Stimulated activated CD8-positive, alpha-beta memory T cell treated with anti-CD3 and anti-CD28 coated beads, Interleukin-7, amount 100 ng/mL, for 24 hours (primary cell): ENCODE data around the gene KDM5C.

ENCODE experiments used
- DNase-seq: peaks from one replicate; pipeline ENCODE4 v3.0.0-alpha.2; 2020; ENCODE audit warnings: low read depth

Gene KDM5C

GRCh38 chrX:53224860-53225797, at the start of gene KDM5C:
TSS of gene KDM5C (minus strand) at chrX:53225207. CDS start at chrX:53224889, 318 bp downstream.
- DNase-seq = peak; percentile 67

GRCh38 chrX:53272808-53273337, 47.9 kb upstream of the KDM5C start:
- DNase-seq = no peak

DNA sequence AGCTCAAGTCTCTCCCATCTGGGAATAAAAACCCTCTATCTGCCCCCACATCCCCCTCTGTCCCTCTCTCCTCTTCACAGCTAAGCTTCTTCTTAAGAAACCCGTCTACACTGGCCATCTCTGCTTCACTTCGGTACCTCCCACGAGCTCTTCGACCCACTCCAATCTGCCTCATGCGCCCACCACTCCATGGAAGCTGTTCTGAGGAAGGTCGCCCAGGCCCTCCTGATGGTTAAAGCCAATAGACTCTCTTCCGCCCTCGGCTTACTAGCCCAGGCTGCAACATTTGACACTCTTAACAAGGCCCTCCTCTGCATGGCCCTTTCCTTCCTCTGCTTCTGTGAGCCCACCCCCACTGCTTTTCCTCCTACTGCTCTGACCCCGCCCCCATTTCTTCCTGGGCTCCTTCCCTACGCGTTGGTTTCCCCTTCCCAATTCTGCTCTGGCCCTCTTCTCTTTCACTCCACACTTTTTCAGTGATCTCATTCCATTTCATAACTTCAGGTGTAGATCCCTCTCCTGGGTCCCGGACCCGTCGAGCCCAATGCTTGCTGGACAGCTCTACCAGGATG, 44.6 kb upstream of the KDM5C start:
- no peak for DNase-seq

DNA sequence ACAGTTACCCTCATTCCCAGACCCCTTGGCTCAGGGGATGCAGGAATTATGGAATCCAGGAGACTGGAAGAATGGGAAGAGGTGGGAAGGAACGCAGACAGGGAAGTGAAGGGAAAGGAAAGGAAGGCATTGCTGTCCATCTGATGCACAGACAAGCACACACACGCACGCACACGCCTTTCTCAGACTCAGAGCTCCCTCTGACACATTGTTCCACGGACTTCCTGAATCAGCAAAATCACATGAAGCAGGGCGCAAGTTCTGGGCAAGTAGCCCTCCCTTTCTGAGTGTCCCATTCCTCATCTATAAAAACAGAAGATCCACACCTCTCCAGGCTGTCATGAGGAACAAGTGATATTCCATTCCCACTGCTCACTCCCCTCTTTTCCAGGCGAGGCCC, 43.2 kb upstream of the KDM5C start:
- no peak for DNase-seq

GRCh38 chrX:53266914-53267313, 41.9 kb upstream of the KDM5C start:
- DNase-seq = no peak

DNA sequence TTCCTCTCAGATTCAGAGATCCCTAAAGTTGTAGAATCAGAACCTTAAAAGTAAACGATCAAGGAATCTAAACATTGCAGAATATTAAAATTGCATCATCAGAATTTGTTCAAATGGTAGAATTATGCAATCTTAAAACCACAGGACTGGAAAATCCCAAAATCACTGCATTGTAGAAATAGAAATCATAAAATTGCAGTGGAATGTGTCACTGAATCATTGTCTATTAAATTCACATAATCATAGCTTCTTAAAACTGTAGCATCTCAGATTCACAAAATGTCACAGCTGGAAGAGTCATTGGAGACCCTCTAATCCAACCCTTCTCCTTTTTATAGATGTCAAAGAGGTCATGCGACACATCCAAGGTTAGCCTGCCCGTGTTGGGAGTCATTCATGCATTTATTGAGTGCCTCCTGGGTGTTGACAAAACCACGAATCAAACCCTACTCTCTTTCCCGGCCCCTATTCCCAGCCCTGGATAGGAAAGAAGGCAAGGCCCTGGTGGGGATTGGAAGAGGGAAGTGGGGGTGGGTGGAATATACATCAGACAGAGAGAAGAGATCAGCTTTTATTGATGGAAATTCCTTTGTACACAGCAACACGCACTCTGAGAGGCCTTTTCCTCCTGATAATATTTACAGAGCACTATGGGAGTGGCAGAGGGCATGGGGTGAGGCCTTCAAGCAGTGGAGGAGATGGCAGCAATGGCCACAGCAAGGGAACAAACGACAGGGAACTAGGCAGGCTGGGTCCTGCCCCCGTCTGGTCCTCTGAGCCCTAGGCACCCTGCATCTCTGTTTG, 41.0 kb upstream of the KDM5C start:
- DNase-seq = no peak

GRCh38 chrX:53263597-53264094, 38.6 kb upstream of the KDM5C start:
- no peak for DNase-seq

GRCh38 chrX:53262918-53263394, 37.9 kb upstream of the KDM5C start:
- no peak for DNase-seq

GRCh38 chrX:53262189-53262917, 37.3 kb upstream of the KDM5C start:
- DNase-seq = no peak

DNA sequence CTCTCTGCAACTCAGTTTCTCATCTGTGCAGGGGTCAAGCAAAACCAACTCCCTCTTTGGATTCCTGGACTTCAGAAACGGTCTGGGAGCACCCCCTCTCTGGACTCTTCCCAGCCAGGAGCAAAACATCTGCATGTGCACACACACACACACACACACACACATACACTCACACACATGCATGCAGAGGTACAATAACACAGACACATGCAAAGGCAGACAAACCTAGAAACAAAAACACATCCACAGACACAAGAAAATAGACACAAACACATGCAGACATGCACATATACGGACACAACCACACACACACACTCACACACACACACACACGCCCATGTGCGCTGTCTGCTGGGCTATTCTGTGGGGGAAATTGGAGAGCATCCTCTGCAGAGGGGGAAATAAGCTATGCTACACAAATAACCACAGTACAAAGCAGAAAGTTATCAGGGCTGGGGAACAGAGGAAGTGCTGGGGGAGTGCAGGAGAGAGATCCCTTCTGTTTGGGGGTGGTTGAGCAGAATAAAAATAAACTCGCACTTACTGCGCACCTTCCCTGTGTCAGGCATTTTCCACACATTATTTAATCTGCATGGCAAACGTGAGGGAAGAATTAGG, 36.5 kb upstream of the KDM5C start:
- DNase-seq = no peak

GRCh38 chrX:53260836-53261235, 35.8 kb upstream of the KDM5C start:
- DNase-seq = no peak

- no peak for DNase-seq
Observed at GRCh38 chrX:53257670-53258423, 32.8 kb upstream of the KDM5C start.

DNA sequence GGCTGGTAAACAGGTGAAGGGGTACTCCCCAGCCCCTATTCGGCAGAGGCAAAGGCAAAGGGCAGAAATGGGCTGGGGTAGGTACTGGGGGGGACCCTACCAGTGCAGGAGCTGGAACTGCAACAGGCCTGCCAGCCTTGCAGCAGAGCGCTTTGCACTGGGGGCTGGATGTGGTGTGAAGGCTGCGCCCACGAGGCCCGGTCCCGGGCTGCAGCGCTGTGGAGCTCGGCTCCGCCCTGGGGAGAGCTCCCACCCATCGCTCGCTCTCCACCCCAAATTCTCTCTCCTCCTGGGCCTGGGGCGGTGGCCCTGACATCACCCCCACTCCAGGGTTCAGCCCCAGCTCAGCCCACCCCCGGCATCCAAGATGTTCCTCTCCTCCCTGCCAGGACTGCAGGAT, 32.2 kb upstream of the KDM5C start:
- DNase-seq = no peak

DNA sequence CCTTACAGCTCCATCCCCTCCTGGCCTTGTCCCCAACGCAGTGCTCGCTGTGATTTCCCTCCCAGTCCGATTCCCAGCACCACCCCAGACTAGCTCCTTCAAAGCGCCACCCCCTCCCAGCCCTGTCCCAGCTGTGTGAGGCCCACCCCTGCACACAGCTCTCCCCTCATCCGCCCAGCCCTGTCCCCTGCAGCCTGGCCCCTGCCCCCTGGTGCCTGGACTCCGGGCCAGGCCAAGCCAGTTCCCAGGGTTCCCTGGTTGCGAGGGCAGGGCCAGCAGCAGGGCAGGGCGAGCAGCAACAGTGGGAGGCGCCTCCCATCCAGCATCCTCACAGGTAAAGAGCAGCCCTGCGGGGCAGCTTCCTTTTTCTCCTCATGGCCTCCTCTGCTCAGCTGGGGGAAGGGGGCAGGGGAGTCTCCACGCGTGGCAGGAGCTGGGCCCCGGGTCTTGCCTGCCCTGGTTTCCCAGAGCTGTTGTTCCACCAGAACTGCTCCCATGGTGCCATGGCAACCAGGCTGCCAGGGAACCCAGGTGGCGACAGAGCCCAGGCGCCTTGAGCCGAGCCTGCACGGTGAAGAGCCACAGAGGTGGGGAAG, 31.5 kb upstream of the KDM5C start:
- DNase-seq = no peak

DNA sequence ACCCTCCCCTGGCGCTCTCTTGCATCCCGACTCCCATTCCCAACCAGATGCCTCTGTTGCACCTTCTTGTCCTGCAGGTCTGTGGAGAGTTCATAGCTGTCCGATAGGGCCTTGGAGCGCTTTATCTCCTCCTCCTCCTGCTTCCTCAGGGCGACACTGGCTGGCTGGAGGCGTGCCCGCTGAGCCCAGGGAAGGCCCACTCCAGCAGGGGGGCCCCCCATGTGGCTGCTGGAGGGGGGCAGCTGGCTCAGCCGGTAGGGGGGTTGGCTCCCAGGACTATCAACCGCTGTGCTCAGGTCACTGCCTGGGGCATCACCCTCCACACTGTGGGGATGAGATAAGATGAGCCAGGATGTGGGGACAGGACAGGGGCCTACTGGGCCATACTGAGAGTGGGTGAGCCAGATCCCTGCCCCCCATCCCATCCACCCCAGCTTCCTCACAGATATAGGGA, 30.8 kb upstream of the KDM5C start:
- no peak for DNase-seq

GRCh38 chrX:53254570-53255461, 29.8 kb upstream of the KDM5C start:
- no peak for DNase-seq

GRCh38 chrX:53253293-53254020, 28.4 kb upstream of the KDM5C start:
- DNase-seq = no peak

- DNase-seq = no peak
Observed at GRCh38 chrX:53251307-53251706, 26.3 kb upstream of the KDM5C start.
